ENCODE measurements around the gene HCRTR2. TPM values are rescaled to one million over a fixed set of nuclear protein-coding genes. Genes with fewer than 3 reads are reported as not detected.
"Not testable (repeated sequence)": the region's sequence is repeated elsewhere in the genome, so short reads cannot be mapped to it uniquely, and the experiment has no call there.

The HCRTR2 gene
- total RNA-seq, 6 donors from 2014 or later, result 0.17 TPM; not detected in 5

- not testable (repeated sequence) for H3K4me1 ChIP-seq; H3K27ac ChIP-seq; DNase-seq; H3K27me3 ChIP-seq; H3K36me3 ChIP-seq; H3K9me3 ChIP-seq; ATAC-seq (ENCODE audit: low FRiP score in 2 of 2); H3K4me3 ChIP-seq
- 52 to 57% methylated on average over 6 of the region's 6 CpGs for WGBS, 2 donors
- TF ChIP-seq CTCF (IDR thresholded peaks at IDR 0.05), result peak in 4 of 6 experiments; percentile 15 to 43 (median 27)
Observed at GRCh38 chr6:55240975-55241605, 66.8 kb downstream of the HCRTR2 start.

- Histone ChIP-seq H3K27ac (no peak overlapping the region), H3K4me3 (no peak overlapping the region), H3K9me3 (no peaks in the 10 kb centered on the region), H3K27me3 (no peaks in the 10 kb centered on the region), H3K4me1 (no peaks in the 10 kb centered on the region), H3K36me3 (no peaks in the 10 kb centered on the region)
- TF ChIP-seq POLR2AphosphoS5 (IDR thresholded peaks at IDR 0.05), result no peak
- TF ChIP-seq POLR2A (IDR thresholded peaks at IDR 0.05), result no peak
- no peak for TF ChIP-seq CTCF (IDR thresholded peaks at IDR 0.05)
- TF ChIP-seq EP300 (IDR thresholded peaks at IDR 0.05), result no peak
- ATAC-seq (ENCODE audit: low FRiP score in 2 of 2), result no peak
- 10 to 28% methylated on average over 1 of the region's 1 CpG for WGBS, 2 donors
- no peak for DNase-seq
Observed at GRCh38 chr6:55250400-55250799, 76.1 kb downstream of the HCRTR2 start.

GRCh38 chr6:55255113-55255512, 80.8 kb downstream of the HCRTR2 start:
- H3K4me3 ChIP-seq, result no peak overlapping the region
- DNase-seq (no peak), ATAC-seq (ENCODE audit: low FRiP score in 2 of 2) (no peak)
- no peak for TF ChIP-seq POLR2AphosphoS5 (IDR thresholded peaks at IDR 0.05)
- TF ChIP-seq CTCF (IDR thresholded peaks at IDR 0.05), result no peak
- no peak for TF ChIP-seq POLR2A (IDR thresholded peaks at IDR 0.05)
- no peak for TF ChIP-seq EP300 (IDR thresholded peaks at IDR 0.05)
- H3K27ac ChIP-seq, result no peak overlapping the region
- H3K27me3 ChIP-seq, result no peaks in the 10 kb centered on the region
- no peaks in the 10 kb centered on the region for H3K36me3 ChIP-seq
- no peaks in the 10 kb centered on the region for H3K4me1 ChIP-seq
- no peaks in the 10 kb centered on the region for H3K9me3 ChIP-seq
- WGBS, 2 donors, result 75 to 78% methylated on average over 10 of the region's 10 CpGs

- Histone ChIP-seq H3K27me3 (no peaks in the 10 kb centered on the region), H3K36me3 (no peaks in the 10 kb centered on the region), H3K4me1 (no peaks in the 10 kb centered on the region), H3K4me3 (no peak overlapping the region), H3K27ac (no peak overlapping the region), H3K9me3 (no peaks in the 10 kb centered on the region)
- WGBS, 2 donors, result 68 to 76% methylated on average over 2 of the region's 2 CpGs
- no peak for DNase-seq
- ATAC-seq (ENCODE audit: low FRiP score in 2 of 2), result no peak
- no peak for TF ChIP-seq POLR2AphosphoS5 (IDR thresholded peaks at IDR 0.05)
- TF ChIP-seq POLR2A (IDR thresholded peaks at IDR 0.05), result no peak
- TF ChIP-seq EP300 (IDR thresholded peaks at IDR 0.05), result no peak
- no peak for TF ChIP-seq CTCF (IDR thresholded peaks at IDR 0.05)
Observed at GRCh38 chr6:55260181-55260580, 85.9 kb downstream of the HCRTR2 start.

- no peaks in the 10 kb centered on the region for H3K9me3 ChIP-seq
- TF ChIP-seq POLR2AphosphoS5 (IDR thresholded peaks at IDR 0.05) (no peak), EP300 (IDR thresholded peaks at IDR 0.05) (no peak), POLR2A (IDR thresholded peaks at IDR 0.05) (no peak), CTCF (IDR thresholded peaks at IDR 0.05) (no peak)
- no peaks in the 10 kb centered on the region for H3K4me1 ChIP-seq
- no peak for DNase-seq
- H3K36me3 ChIP-seq, result no peaks in the 10 kb centered on the region
- H3K27ac ChIP-seq, result no peak overlapping the region
- ATAC-seq (ENCODE audit: low FRiP score in 2 of 2), result no peak
- no peak overlapping the region for H3K4me3 ChIP-seq
- H3K27me3 ChIP-seq, result no peaks in the 10 kb centered on the region
- 82 to 87% methylated on average over 4 of the region's 4 CpGs for WGBS, 2 donors
Observed at GRCh38 chr6:55265409-55266114, 91.2 kb downstream of the HCRTR2 start.

All from upper lobe of left lung (tissue), 6 donors.